Activated CD4-positive, alpha-beta memory T cell treated with anti-CD3 and anti-CD28 coated beads for 36 hours (primary cell): ENCODE measurements around the gene XKR7. TPM values are rescaled to one million over a fixed set of nuclear protein-coding genes. Genes with fewer than 3 reads are reported as not detected.
A peak's percentile ranks its signal among the peaks of the same experiment; 100 is the strongest.

Experiments
- CTCF ChIA-PET: fragments of 350-600 bp; sonication (Branson Sonifier 250); formaldehyde crosslinking; loops from one replicate; lab custom pipeline; 2021; ENCODE audit warnings: antibody characterized with exemption, inconsistent platforms; lab: Charles Lee
- POLR2A ChIA-PET: fragments of 350-600 bp; sonication (Branson Sonifier 250); formaldehyde crosslinking; loops from one replicate; lab custom pipeline; 2021; ENCODE audit warnings: antibody characterized with exemption; lab: Charles Lee
- DNase-seq: peaks from one replicate; pipeline ENCODE4 v3.0.0-alpha.2; 2020
- H3K27ac Mint-ChIP-seq: one replicate; pipeline ENCODE4 v1.8.0; 2021; ENCODE audit warnings: mixed read lengths
- H3K27me3 Mint-ChIP-seq: one replicate; pipeline ENCODE4 v1.8.0; 2021; ENCODE audit warnings: mixed read lengths
- H3K36me3 Mint-ChIP-seq: one replicate; pipeline ENCODE4 v1.8.0; 2021; ENCODE audit warnings: mixed read lengths
- H3K4me1 Mint-ChIP-seq: one replicate; pipeline ENCODE4 v1.8.0; 2021; ENCODE audit warnings: low read depth, mixed read lengths
- H3K4me3 Mint-ChIP-seq: one replicate; pipeline ENCODE4 v1.8.0; 2021; ENCODE audit warnings: mild to moderate bottlenecking, mixed read lengths
- H3K9me3 Mint-ChIP-seq: one replicate; pipeline ENCODE4 v1.8.0; 2021; ENCODE audit warnings: mixed read lengths
- intact Hi-C: fragments of 100-400 bp; cut with micrococcal nuclease; formaldehyde crosslinking; loops from one replicate; pipeline ENCODE4 v1.15.1; 2023
- total RNA-seq, 2 experiments: library from RNA; stranded (reverse); gene quantifications; one replicate each; pipeline ENCODE4 v1.2.3, GENCODE V29; 2021

Gene XKR7
- total RNA-seq, 2 experiments from 2014 or later, result not detected

- POLR2A ChIA-PET, result no interaction called here
Observed at GRCh38 chr20:32035426-32035779, 67.5 kb downstream of the XKR7 start.

GRCh38 chr20:32036252-32036651 is 68.3 kb downstream of the XKR7 start:
- intact Hi-C loops, result loop anchor here (10.0 kb wide), 1 partner anchor 81 kb away; the partner anchor contains the start of gene PDRG1
- Mint-ChIP-seq H3K27ac (no peak overlapping the region), H3K4me1 (no peaks in the 10 kb centered on the region), H3K27me3 (peaks cover 38% of the 10 kb centered on the region), H3K9me3 (no peaks in the 10 kb centered on the region), H3K36me3 (no peaks in the 10 kb centered on the region), H3K4me3 (no peak overlapping the region)
- no peak for DNase-seq
- CTCF ChIA-PET, result interaction anchor here (1.1 to 3.1 kb wide), 5 partner anchors 12 to 202 kb away, joined by 3 to 20 read pairs (median 5); no protein-coding TSS in a partner anchor
- POLR2A ChIA-PET, result no interaction called here

More at GRCh38 chr20:32035426-32035779, 67.5 kb downstream of the XKR7 start:
- H3K4me3 Mint-ChIP-seq, result no peak overlapping the region
- H3K27ac Mint-ChIP-seq, result no peak overlapping the region
- CTCF ChIA-PET, result interaction anchor here (0.9 to 3.1 kb wide), 7 partner anchors 11 to 212 kb away, joined by 3 to 20 read pairs (median 4); no protein-coding TSS in a partner anchor
- intact Hi-C loops, result loop anchor here (1.0 to 10.0 kb wide), 2 partner anchors 57 to 81 kb away; partner anchors contain the start of gene PDRG1
- H3K27me3 Mint-ChIP-seq, result peaks cover 34% of the 10 kb centered on the region
- H3K4me1 Mint-ChIP-seq, result no peaks in the 10 kb centered on the region
- H3K9me3 Mint-ChIP-seq, result no peaks in the 10 kb centered on the region
- no peaks in the 10 kb centered on the region for H3K36me3 Mint-ChIP-seq
- no peak for DNase-seq

- Mint-ChIP-seq H3K4me1 (no peaks in the 10 kb centered on the region), H3K4me3 (no peak overlapping the region), H3K27me3 (peaks cover 41% of the 10 kb centered on the region), H3K9me3 (no peaks in the 10 kb centered on the region), H3K27ac (no peak overlapping the region), H3K36me3 (no peaks in the 10 kb centered on the region)
- DNase-seq, result no peak
- POLR2A ChIA-PET, result no interaction called here
- intact Hi-C loops, result loop anchor here (10.0 kb wide), 1 partner anchor 82 kb away; the partner anchor contains the start of gene PDRG1
- CTCF ChIA-PET, result interaction anchor here (2.3 to 3.1 kb wide), 2 partner anchors 54 to 184 kb away, joined by 11 to 20 read pairs; no protein-coding TSS in a partner anchor
Observed at GRCh38 chr20:32036716-32037485, 69.0 kb downstream of the XKR7 start.

GRCh38 chr20:32037929-32038328 is 70.0 kb downstream of the XKR7 start:
- H3K36me3 Mint-ChIP-seq, result no peaks in the 10 kb centered on the region
- H3K4me3 Mint-ChIP-seq, result no peak overlapping the region
- H3K27me3 Mint-ChIP-seq, result peaks cover 41% of the 10 kb centered on the region
- no peaks in the 10 kb centered on the region for H3K4me1 Mint-ChIP-seq
- no peak overlapping the region for H3K27ac Mint-ChIP-seq
- ChIA-PET CTCF (no interaction called here), POLR2A (no interaction called here)
- intact Hi-C loops, result loop anchor here (10.0 kb wide), 1 partner anchor 83 kb away; the partner anchor contains the start of gene PDRG1
- DNase-seq, result no peak
- H3K9me3 Mint-ChIP-seq, result no peaks in the 10 kb centered on the region

GRCh38 chr20:32040142-32040953 is 72.4 kb downstream of the XKR7 start:
- Mint-ChIP-seq H3K4me3 (no peak overlapping the region), H3K36me3 (no peaks in the 10 kb centered on the region), H3K9me3 (no peaks in the 10 kb centered on the region), H3K4me1 (no peaks in the 10 kb centered on the region), H3K27me3 (peaks cover 40% of the 10 kb centered on the region), H3K27ac (no peak overlapping the region)
- intact Hi-C loops, result no loop called here
- CTCF ChIA-PET, result interaction anchor here (0.6 to 3.8 kb wide), 2 partner anchors 9 kb away, joined by 3 to 35 read pairs; no protein-coding TSS in a partner anchor
- DNase-seq, result no peak
- POLR2A ChIA-PET, result no interaction called here

- intact Hi-C loops, result no loop called here
- H3K4me3 Mint-ChIP-seq, result no peak overlapping the region
- DNase-seq, result no peak
- peaks cover 47% of the 10 kb centered on the region for H3K27me3 Mint-ChIP-seq
- H3K4me1 Mint-ChIP-seq, result no peaks in the 10 kb centered on the region
- ChIA-PET CTCF (no interaction called here), POLR2A (no interaction called here)
- H3K27ac Mint-ChIP-seq, result no peak overlapping the region
- H3K9me3 Mint-ChIP-seq, result no peaks in the 10 kb centered on the region
- H3K36me3 Mint-ChIP-seq, result no peaks in the 10 kb centered on the region
Observed at GRCh38 chr20:32045999-32046398, 78.0 kb downstream of the XKR7 start.

- CTCF ChIA-PET, result no interaction called here
- H3K9me3 Mint-ChIP-seq, result no peaks in the 10 kb centered on the region
Observed at GRCh38 chr20:32050324-32050841, 82.4 kb downstream of the XKR7 start.

GRCh38 chr20:32050851-32051556 is 83.1 kb downstream of the XKR7 start:
- CTCF ChIA-PET, result no interaction called here

More at GRCh38 chr20:32050324-32050841, 82.4 kb downstream of the XKR7 start:
- H3K27me3 Mint-ChIP-seq, result peaks cover 64% of the 10 kb centered on the region
- intact Hi-C loops, result no loop called here
- H3K4me3 Mint-ChIP-seq, result no peak overlapping the region
- H3K4me1 Mint-ChIP-seq, result peaks cover 15% of the 10 kb centered on the region
- no peaks in the 10 kb centered on the region for H3K36me3 Mint-ChIP-seq
- no peak for DNase-seq
- no peak overlapping the region for H3K27ac Mint-ChIP-seq
- POLR2A ChIA-PET, result no interaction called here

GRCh38 chr20:32051720-32052089 is 83.8 kb downstream of the XKR7 start:
- POLR2A ChIA-PET, result no interaction called here
- no peak for DNase-seq
- intact Hi-C loops, result no loop called here
- H3K4me3 Mint-ChIP-seq, result peak overlapping the region; percentile 42
- H3K4me1 Mint-ChIP-seq, result peaks cover 15% of the 10 kb centered on the region
- H3K9me3 Mint-ChIP-seq, result no peaks in the 10 kb centered on the region
- H3K27me3 Mint-ChIP-seq, result peaks cover 59% of the 10 kb centered on the region
- CTCF ChIA-PET, result interaction anchor here (1.4 kb wide), 1 partner anchor 205 kb away, joined by 3 read pairs; no protein-coding TSS in a partner anchor
- H3K36me3 Mint-ChIP-seq, result no peaks in the 10 kb centered on the region
- no peak overlapping the region for H3K27ac Mint-ChIP-seq

More at GRCh38 chr20:32050851-32051556, 83.1 kb downstream of the XKR7 start:
- no peaks in the 10 kb centered on the region for H3K36me3 Mint-ChIP-seq
- no peak overlapping the region for H3K27ac Mint-ChIP-seq
- DNase-seq, result no peak
- H3K9me3 Mint-ChIP-seq, result no peaks in the 10 kb centered on the region
- H3K4me1 Mint-ChIP-seq, result peaks cover 15% of the 10 kb centered on the region
- H3K27me3 Mint-ChIP-seq, result peaks cover 65% of the 10 kb centered on the region
- POLR2A ChIA-PET, result no interaction called here
- H3K4me3 Mint-ChIP-seq, result no peak overlapping the region
- intact Hi-C loops, result no loop called here

- H3K27me3 Mint-ChIP-seq, result peaks cover 59% of the 10 kb centered on the region
- POLR2A ChIA-PET, result no interaction called here
- CTCF ChIA-PET, result interaction anchor here (1.0 to 1.4 kb wide), 2 partner anchors 22 to 205 kb away, joined by 3 read pairs; no protein-coding TSS in a partner anchor
Observed at GRCh38 chr20:32052090-32052777, 84.3 kb downstream of the XKR7 start, which contains the start of gene HCK. Gene HCK, plus strand, starts transcription at chr20:32052242.

More at GRCh38 chr20:32052090-32052777, 84.3 kb downstream of the XKR7 start, which contains the start of gene HCK:
- Mint-ChIP-seq H3K4me3 (peak within 1 kb of the TSS; percentile 42), H3K9me3 (no peaks in the 10 kb centered on the region), H3K36me3 (no peaks in the 10 kb centered on the region), H3K4me1 (peaks cover 15% of the 10 kb centered on the region), H3K27ac (no peak within 1 kb of the TSS)
- DNase-seq, result no peak
- intact Hi-C loops, result no loop called here
